OCI-LY7 (cell line): ENCODE results near the gene SCCPDH.

Experiments used
- CTCF ChIP-seq: fragments of 200-600 bp; sonication (generic); conservative IDR thresholded peaks from 2 replicates; pipeline ENCODE4 v1.5.1; 2014; ENCODE audit warnings: mild to moderate bottlenecking, antibody characterized with exemption, low read length, moderate library complexity, mixed read lengths
- EZH2phosphoT487 ChIP-seq: fragments of 200-600 bp; sonication (generic); IDR thresholded peaks from 2 replicates; pipeline ENCODE4 v1.6.1; 2018; ENCODE audit warnings: low read depth, borderline replicate concordance, mild to moderate bottlenecking, mixed run types, antibody characterized with exemption, low read length, moderate library complexity, mixed read lengths

DNA sequence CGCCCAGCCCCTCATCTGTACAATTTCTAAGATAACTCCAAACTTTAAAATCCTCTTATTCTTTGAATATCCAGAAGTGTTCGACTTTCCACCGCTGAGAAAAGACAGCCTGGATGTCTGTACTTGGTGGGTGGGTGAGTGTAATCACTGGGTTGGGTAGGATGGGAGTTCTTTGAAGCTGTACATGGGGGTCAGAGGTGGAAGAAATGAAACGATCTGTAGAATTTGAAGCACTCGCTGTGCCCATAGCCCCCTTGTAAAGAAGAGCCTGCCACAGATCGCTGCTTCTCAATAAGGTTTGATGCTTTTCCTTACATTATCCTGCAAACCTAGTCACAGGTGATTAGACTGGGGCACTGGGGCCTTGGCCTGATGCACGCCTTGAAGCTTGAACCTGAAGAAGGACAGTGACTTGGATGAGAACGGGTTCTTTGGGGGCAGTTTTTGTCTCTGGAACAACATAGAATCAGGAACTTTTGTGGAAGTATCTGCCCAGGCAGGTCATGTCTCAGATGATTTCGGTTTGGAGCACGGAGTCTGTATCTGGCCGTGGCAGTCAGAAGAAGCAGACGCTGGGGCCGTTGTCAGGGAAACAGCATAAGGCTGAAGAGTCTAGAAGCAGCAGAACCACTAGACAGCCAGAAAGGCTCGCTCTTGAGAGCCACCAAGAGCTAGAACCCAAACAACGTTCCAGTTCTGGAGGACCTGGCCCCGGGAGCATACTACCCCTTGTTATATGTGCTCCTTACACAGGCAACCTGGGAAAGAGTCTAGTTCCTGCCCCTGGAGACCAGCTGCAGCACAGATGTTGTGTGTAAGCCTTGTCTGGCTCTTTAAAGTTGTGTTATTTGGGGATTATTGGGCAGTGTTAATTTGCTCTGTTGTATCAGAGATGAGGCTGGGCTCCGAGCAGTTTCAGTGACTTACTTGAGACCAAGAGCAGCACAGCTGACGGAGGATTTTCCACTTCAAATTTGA is 45.1 kb upstream of the SCCPDH start:
- no peak for TF ChIP-seq CTCF
- TF ChIP-seq EZH2phosphoT487: no peak
